Thoracic aorta (tissue), 2 donors: ENCODE results near the gene SSH2. TPM values are rescaled to one million over a fixed set of nuclear protein-coding genes. Genes with fewer than 3 reads are reported as not detected.

ENCODE experiments used
- ATAC-seq: fragments of 150-250 bp; one replicate; pipeline ENCODE4 v1.8.0; 2017; ENCODE audit warnings: low read depth; ENCODE audit not compliant: insufficient number of reproducible peaks, low FRiP score
- DNase-seq: peaks from one replicate; pipeline ENCODE4 v3.0.0-alpha.2; 2020; ENCODE audit warnings: low spot score
- H3K27ac ChIP-seq, 2 donors: fragments of 200-600 bp; sonication (generic); 1 replicate in 1 of 2; 2 replicates in 1 of 2; pipeline ENCODE4 v1.5.1; 2016; ENCODE audit warnings: mild to moderate bottlenecking in 2 of 2, moderate library complexity in 2 of 2
- H3K27me3 ChIP-seq: fragments of 200-600 bp; sonication (generic); replicated peaks from 2 replicates; pipeline ENCODE4 v1.6.0; 2016; ENCODE audit warnings: mild to moderate bottlenecking; ENCODE audit not compliant: insufficient read depth
- H3K36me3 ChIP-seq: fragments of 200-600 bp; sonication (generic); one replicate; pipeline ENCODE4 v1.5.1; 2016
- H3K4me1 ChIP-seq, 2 donors: fragments of 200-600 bp; sonication (generic); 1 replicate in 1 of 2; 2 replicates in 1 of 2; pipeline versions ENCODE4 v1.5.1 to v1.6.0; 2016; ENCODE audit warnings: low read depth in 2 of 2, mild to moderate bottlenecking in 1 of 2; ENCODE audit not compliant: control insufficient read depth in 1 of 2
- H3K4me3 ChIP-seq: fragments of 200-600 bp; sonication (generic); 2 replicates; pipeline ENCODE4 v1.5.1; 2016; ENCODE audit warnings: mild to moderate bottlenecking
- H3K9me3 ChIP-seq: fragments of 200-600 bp; sonication (generic); 2 replicates; pipeline ENCODE4 v1.5.1; 2016
- total RNA-seq, 2 donors: library from RNA; depleted of rRNA; stranded (reverse); fragments of >200 nt; gene quantifications; one replicate each; pipeline versions ENCODE4 v1.1.0 to v1.2.3, GENCODE V29; 2016
- TF ChIP-seq, protein P1 (sequence below): fragments of 200-600 bp; sonication (generic); IDR thresholded peaks from one replicate; pipeline ENCODE4 v1.5.1; 2019; ENCODE audit warnings: antibody characterized with exemption

SSH2 gene
- total RNA-seq, 2 donors from 2014 or later = 31.5 to 33.2 TPM

DNA sequence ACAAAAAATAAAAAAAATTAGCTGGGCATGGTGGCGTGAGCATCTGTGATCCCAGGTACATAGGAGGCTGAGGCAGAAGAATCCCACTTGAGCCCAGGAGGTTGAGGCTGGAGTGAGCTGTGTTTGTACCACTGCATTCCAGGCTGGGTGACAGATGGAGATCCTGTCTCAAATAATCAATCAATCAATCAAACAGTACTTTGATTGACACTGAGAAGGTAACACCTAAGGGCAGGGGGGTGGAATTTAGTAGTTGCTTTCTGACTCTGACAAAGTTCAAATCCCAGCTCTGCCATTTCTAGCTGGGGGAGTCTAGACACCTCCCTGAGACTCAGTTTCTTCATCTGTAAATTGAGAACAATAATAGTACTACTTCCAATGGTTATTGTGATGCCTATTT, 12.0 kb downstream of the SSH2 start:
- H3K27me3 ChIP-seq = no peaks in the 10 kb centered on the region
- TF ChIP-seq, protein P1, sequence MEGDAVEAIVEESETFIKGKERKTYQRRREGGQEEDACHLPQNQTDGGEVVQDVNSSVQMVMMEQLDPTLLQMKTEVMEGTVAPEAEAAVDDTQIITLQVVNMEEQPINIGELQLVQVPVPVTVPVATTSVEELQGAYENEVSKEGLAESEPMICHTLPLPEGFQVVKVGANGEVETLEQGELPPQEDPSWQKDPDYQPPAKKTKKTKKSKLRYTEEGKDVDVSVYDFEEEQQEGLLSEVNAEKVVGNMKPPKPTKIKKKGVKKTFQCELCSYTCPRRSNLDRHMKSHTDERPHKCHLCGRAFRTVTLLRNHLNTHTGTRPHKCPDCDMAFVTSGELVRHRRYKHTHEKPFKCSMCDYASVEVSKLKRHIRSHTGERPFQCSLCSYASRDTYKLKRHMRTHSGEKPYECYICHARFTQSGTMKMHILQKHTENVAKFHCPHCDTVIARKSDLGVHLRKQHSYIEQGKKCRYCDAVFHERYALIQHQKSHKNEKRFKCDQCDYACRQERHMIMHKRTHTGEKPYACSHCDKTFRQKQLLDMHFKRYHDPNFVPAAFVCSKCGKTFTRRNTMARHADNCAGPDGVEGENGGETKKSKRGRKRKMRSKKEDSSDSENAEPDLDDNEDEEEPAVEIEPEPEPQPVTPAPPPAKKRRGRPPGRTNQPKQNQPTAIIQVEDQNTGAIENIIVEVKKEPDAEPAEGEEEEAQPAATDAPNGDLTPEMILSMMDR = no peak
- ATAC-seq (no peak), DNase-seq (no peak)
- H3K36me3 ChIP-seq = no peaks in the 10 kb centered on the region
- H3K9me3 ChIP-seq = no peaks in the 10 kb centered on the region
- H3K4me1 ChIP-seq = peaks cover 0 to 17% of the 10 kb centered on the region in 2 donors
- H3K4me3 ChIP-seq = no peak overlapping the region
- no peak overlapping the region for H3K27ac ChIP-seq

DNA sequence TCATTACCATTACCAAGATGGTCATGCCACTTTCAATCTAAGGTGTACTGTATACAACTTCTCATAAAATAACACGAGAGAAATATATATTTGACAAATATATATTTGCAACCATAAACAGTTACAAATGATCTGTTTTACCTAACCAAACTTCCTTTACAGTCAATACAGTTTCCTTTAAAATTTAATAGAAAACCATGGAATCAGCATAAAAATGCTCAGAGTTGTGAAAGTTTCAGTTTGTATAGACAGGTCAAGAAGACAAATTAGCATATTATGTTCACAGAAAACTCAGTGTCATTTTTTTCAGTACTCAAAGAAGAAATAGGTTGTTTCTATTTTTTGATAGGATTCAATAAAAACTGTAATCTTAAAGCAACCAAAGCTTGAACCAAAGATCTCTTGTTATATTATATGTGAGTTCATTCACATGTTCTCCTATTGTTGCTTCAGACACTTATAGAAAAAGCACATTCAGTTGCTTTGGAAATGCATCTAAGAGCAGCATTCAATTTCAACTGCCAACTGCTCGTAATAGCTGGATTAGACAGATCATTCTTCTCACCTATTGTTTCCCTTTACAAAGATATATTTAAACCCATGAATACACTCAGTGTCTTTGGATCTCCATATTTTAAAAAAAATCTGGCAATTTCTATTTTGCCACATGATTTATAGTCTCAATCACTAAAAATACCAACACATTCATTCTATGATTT, 15.1 kb downstream of the SSH2 start:
- H3K27ac ChIP-seq = no peak overlapping the region
- no peak for ATAC-seq
- no peaks in the 10 kb centered on the region for H3K9me3 ChIP-seq
- no peaks in the 10 kb centered on the region for H3K36me3 ChIP-seq
- H3K4me1 ChIP-seq = peaks cover 0 to 16% of the 10 kb centered on the region in 2 donors
- H3K4me3 ChIP-seq = no peak overlapping the region
- H3K27me3 ChIP-seq = no peaks in the 10 kb centered on the region
- TF ChIP-seq, protein P1 = no peak
- DNase-seq = no peak

- H3K27ac ChIP-seq = no peak overlapping the region
- H3K4me1 ChIP-seq = no peaks in the 10 kb centered on the region
- TF ChIP-seq, protein P1 = no peak
- H3K9me3 ChIP-seq = no peaks in the 10 kb centered on the region
- H3K36me3 ChIP-seq = no peaks in the 10 kb centered on the region
- ATAC-seq = no peak
- DNase-seq = no peak
- H3K4me3 ChIP-seq = no peak overlapping the region
- H3K27me3 ChIP-seq = no peaks in the 10 kb centered on the region
These were observed 18.3 kb downstream of the SSH2 start for GRCh38 chr17:29911641-29912177.

DNA sequence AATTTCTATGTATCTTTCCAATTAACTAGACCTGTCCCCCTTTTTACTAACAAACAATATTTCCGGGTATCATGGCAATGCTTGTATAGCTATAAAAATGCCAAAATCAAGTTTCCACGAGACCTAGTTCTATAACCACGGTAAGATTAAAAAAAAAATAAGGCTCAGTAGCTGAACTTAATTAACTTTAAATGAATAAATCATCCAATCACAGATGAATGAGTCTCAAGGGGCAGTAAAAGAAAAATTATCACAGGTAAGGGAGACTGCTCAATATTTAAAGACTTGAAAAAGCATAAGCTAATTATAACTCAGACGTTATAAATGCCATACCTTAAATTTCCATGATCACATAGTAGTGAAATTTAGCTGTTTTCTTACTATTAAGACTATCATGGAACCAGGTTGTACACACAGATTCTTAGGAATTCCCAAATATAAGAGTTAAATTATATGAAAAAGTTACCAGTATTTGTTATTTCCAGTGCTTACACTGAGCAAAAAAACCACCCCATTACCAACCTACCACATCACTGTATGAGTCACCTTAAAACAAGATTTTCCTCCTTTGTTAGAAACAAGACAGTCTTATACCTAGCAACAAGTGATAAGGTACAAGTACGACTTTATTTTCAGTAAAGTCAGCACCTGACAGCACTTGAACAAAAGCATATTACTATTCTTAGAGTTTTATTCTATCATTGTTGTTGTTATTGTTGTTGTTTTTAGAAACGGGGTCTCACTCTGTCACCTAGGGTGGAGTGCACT, 20.6 kb downstream of the SSH2 start:
- Histone ChIP-seq H3K4me3 (no peak overlapping the region), H3K27me3 (no peaks in the 10 kb centered on the region), H3K9me3 (no peaks in the 10 kb centered on the region), H3K4me1 (no peaks in the 10 kb centered on the region), H3K36me3 (no peaks in the 10 kb centered on the region), H3K27ac (no peak overlapping the region)
- TF ChIP-seq, protein P1 = no peak
- DNase-seq (no peak), ATAC-seq (no peak)

GRCh38 chr17:29906969-29907368, 23.1 kb downstream of the SSH2 start:
- TF ChIP-seq, protein P1 = no peak
- no peak overlapping the region for H3K27ac ChIP-seq
- H3K27me3 ChIP-seq = no peaks in the 10 kb centered on the region
- no peaks in the 10 kb centered on the region for H3K9me3 ChIP-seq
- H3K4me1 ChIP-seq = no peaks in the 10 kb centered on the region
- H3K4me3 ChIP-seq = no peak overlapping the region
- ATAC-seq (no peak), DNase-seq (no peak)
- H3K36me3 ChIP-seq = no peaks in the 10 kb centered on the region
